ENCODE measurements around the gene TMEM131L. TPM values are rescaled to one million over a fixed set of nuclear protein-coding genes. Genes with fewer than 3 reads are reported as not detected.
A peak's percentile ranks its signal among the peaks of the same experiment; 100 is the strongest.

The TMEM131L gene
- total and polyA plus RNA-seq, 12 donors, result 2.5 to 11.7 (median 4.8) TPM

- no peaks in the 10 kb centered on the region for H3K36me3 ChIP-seq (replicated peaks in 1 of 2)
- peaks cover 0 to 8% of the 10 kb centered on the region in 2 donors for H3K4me1 ChIP-seq (replicated peaks in 1 of 2)
- no peaks in the 10 kb centered on the region for H3K27me3 ChIP-seq
- WGBS, 4 donors, result 82 to 88% (median 87%) methylated on average over 7 of the region's 7 CpGs
- peak overlapping the region in 1 of 5 donors; percentile 5 for H3K27ac ChIP-seq
- H3K4me3 ChIP-seq, result no peak overlapping the region
- TF ChIP-seq, protein P1, sequence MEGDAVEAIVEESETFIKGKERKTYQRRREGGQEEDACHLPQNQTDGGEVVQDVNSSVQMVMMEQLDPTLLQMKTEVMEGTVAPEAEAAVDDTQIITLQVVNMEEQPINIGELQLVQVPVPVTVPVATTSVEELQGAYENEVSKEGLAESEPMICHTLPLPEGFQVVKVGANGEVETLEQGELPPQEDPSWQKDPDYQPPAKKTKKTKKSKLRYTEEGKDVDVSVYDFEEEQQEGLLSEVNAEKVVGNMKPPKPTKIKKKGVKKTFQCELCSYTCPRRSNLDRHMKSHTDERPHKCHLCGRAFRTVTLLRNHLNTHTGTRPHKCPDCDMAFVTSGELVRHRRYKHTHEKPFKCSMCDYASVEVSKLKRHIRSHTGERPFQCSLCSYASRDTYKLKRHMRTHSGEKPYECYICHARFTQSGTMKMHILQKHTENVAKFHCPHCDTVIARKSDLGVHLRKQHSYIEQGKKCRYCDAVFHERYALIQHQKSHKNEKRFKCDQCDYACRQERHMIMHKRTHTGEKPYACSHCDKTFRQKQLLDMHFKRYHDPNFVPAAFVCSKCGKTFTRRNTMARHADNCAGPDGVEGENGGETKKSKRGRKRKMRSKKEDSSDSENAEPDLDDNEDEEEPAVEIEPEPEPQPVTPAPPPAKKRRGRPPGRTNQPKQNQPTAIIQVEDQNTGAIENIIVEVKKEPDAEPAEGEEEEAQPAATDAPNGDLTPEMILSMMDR (IDR thresholded peaks at IDR 0.05), result no peak
- no peak for TF ChIP-seq POLR2A (IDR thresholded peaks at IDR 0.05)
- intact Hi-C loops (cut with DNase I), result no loop called here
- no peaks in the 10 kb centered on the region for H3K9me3 ChIP-seq (replicated peaks in 1 of 3)
- DNase-seq, result no peak
Observed at GRCh38 chr4:153489856-153490558, 23.8 kb downstream of the TMEM131L start.

DNA sequence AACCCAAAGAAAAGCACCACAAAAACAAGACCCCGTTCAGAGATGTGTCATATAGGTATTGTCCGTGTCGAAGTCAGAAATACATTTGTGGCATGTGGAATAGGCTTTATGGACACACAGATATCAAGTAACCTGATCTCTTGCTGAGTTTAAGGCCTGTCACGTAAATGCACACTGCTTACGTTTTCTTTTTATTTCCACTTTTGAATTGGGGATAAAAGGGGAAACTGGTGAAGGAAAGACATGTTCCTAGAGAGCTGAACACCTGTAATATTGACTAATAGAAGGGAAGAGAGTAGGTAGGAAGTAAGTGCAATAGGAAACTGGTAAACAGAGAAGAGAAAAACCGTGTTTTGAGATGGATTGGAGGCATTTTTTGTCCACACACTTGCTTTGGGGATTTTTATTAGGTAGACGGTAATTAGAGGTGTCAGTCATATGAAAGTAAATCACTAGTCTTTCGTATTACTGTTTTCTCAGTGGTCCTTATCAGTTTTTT, 24.9 kb downstream of the TMEM131L start:
- peaks cover 0 to 8% of the 10 kb centered on the region in 2 donors for H3K4me1 ChIP-seq (replicated peaks in 1 of 2)
- H3K4me3 ChIP-seq, result no peak overlapping the region
- no peaks in the 10 kb centered on the region for H3K36me3 ChIP-seq (replicated peaks in 1 of 2)
- intact Hi-C loops (cut with DNase I), result no loop called here
- no peaks in the 10 kb centered on the region for H3K27me3 ChIP-seq
- no peaks in the 10 kb centered on the region for H3K9me3 ChIP-seq (replicated peaks in 1 of 3)
- WGBS, 4 donors, result 90 to 96% (median 94%) methylated on average over 8 of the region's 8 CpGs
- H3K27ac ChIP-seq, result no peak overlapping the region
- no peak for TF ChIP-seq POLR2A (IDR thresholded peaks at IDR 0.05)
- TF ChIP-seq, protein P1 (IDR thresholded peaks at IDR 0.05), result no peak
- DNase-seq, result no peak

GRCh38 chr4:153494562-153494961, 28.4 kb downstream of the TMEM131L start:
- 91 to 96% (median 93%) methylated on average over 7 to 10 of the region's 10 CpGs for WGBS, 4 donors
- H3K27ac ChIP-seq, result no peak overlapping the region
- H3K27me3 ChIP-seq, result no peaks in the 10 kb centered on the region
- DNase-seq, result no peak
- H3K4me3 ChIP-seq, result no peak overlapping the region
- no peaks in the 10 kb centered on the region for H3K9me3 ChIP-seq (replicated peaks in 1 of 3)
- no peaks in the 10 kb centered on the region for H3K36me3 ChIP-seq (replicated peaks in 1 of 2)
- intact Hi-C loops (cut with DNase I), result no loop called here
- H3K4me1 ChIP-seq (replicated peaks in 1 of 2), result peaks cover 0 to 2% of the 10 kb centered on the region in 2 donors
- no peak for TF ChIP-seq POLR2A (IDR thresholded peaks at IDR 0.05)
- TF ChIP-seq, protein P1 (IDR thresholded peaks at IDR 0.05), result no peak

DNA sequence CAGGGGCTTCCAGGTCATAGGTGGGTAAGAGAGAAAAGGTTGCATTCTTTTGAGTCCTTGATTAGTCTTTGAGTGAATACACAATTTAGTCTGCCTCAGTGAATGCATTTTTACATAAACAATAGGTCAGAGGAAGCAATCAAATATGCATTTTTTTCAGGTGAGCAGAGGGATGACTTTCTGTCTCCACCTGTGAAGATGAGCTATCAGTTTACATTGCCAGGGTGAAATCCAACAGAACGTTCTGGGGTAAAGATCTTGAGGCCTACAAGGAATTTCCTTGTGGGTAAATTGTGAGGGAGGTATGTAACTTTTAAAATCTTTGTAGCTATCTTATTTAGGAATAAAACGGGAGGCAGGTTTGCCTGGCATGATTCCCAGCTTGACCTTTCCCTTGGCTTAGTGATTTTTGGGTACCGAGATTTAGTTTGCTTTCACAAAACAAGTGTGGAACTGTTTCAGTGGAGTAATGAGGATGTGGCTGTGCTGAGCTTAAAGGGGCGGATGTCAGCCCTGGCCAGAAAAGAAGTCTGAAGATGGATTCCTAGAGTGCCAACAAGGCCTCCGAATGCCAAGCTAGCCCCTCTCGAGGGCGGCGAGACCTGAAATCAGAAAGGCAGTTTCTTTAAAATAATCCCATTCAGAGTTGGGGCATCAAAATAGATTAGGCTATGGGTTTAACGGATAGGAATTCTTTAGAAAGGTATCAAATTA, 29.5 kb downstream of the TMEM131L start:
- no peak overlapping the region for H3K4me3 ChIP-seq

More for the DNA sequence above, 29.5 kb downstream of the TMEM131L start:
- H3K9me3 ChIP-seq (replicated peaks in 1 of 3), result no peaks in the 10 kb centered on the region
- WGBS, 4 donors, result 84 to 90% (median 87%) methylated on average over 9 of the region's 9 CpGs
- no peaks in the 10 kb centered on the region for H3K4me1 ChIP-seq (replicated peaks in 1 of 2)
- DNase-seq, result no peak
- TF ChIP-seq, protein P1 (IDR thresholded peaks at IDR 0.05), result no peak
- TF ChIP-seq POLR2A (IDR thresholded peaks at IDR 0.05), result no peak
- H3K36me3 ChIP-seq (replicated peaks in 1 of 2), result no peaks in the 10 kb centered on the region
- no peak overlapping the region for H3K27ac ChIP-seq
- no peaks in the 10 kb centered on the region for H3K27me3 ChIP-seq
- intact Hi-C loops (cut with DNase I), result no loop called here

Measured in adrenal gland (tissue), 12 donors.